DMS79 (cell line): ENCODE results near the gene PSTPIP1.
"Not testable (repeated sequence)": the region's sequence is repeated elsewhere in the genome, so short reads cannot be mapped to it uniquely, and the experiment has no call there.

ENCODE experiments used
- DNase-seq: peaks from one replicate; lab custom pipeline; 2025; lab: John Stamatoyannopoulos, UW

PSTPIP1 gene

DNA sequence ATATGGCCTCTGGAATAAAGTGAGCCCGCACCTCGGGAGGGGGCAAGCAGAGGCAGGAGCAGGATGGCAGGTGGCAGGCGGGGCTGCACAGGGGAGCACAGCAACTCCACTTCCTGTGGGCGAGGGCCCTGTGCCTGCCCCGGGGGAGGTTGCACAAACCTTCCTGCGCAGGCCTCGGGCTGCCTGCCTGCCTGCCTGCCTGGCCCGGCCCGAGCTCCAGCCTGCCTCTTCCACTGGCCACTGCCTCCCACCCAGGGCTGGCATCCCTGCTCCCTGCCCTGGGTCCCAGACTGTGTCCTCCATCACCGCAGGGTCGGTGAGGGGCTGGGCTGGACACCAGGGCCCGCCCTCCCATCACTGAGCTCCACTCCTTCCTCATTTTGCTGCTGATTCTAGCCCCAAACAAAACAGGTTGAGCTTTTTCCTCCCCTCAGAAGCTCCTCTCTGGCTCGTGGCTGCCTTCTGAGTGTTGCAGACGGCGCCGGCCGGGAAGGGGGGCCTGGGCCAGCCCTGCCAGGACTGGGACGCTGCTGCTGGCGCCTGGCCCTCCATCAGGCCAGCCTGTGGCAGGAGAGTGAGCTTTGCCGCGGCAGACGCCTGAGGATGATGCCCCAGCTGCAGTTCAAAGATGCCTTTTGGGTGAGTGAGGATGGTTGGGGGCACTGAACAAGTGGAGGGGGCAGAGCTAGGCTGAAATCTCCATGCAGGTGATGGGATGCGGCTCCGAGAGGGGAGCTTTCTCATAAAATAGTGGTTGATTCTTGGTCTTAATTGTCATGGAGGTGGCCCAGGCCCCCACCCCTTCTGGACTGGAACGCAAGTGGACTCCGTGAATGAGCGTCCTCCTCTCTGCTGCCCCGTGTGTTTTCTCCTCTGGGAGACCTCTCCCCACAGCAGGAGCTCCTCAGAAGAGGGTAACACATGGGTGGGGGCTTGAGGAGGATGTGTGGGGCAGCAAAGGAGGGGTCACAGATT is at the start of gene PSTPIP1:
TSS of gene PSTPIP1 (plus strand) at position 156 of the 975 bp plus-strand sequence. CDS start at position 604, 448 bp downstream.
- no peak for DNase-seq

DNA sequence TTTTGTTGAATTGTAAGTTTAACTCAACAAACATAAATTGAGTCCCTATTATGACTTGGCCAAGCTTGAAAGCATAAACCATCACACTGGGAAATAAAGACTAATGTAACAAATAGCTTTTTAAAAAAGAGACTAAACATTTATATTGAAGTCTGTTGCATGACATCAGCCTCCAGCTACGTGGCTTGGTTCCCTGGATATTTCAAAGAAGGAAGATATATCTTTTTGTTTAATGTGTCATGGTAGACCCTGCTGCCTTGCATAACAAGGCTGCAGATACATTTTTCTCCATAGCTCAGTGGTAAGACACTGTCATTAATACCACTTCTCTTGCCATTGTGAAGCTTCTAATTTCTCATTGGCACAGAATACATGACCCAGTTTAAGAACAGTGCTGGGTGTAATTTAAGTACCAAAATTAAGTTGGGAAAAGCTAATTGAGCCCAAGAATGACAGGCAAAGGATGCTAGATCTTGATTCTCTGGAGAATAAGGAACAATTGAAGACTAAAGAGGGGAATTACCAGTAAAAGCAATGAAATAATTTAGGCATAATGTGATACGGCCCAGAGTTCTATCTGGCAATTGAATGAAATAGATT is 49.3 kb upstream of the PSTPIP1 start:
- DNase-seq = no peak

DNA sequence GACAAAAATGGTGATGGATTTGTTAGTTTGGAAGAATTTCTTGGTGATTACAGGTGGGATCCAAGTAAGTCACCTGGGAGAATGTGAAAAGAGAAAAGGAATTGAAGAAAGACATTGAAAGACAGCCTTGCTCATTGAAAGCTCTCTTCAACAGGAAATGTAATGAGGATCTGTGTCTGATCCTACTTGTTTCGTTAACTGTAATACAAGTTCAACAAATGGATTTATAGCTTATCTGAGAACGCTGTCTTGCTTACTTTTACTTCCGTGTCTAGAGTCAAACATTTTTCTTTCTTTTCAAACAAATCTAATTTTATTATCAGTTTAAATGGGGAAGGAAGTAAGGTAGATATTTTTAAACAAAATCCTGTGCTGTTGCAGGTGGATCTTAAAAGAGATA is 47.5 kb upstream of the PSTPIP1 start:
- no peak for DNase-seq

DNA sequence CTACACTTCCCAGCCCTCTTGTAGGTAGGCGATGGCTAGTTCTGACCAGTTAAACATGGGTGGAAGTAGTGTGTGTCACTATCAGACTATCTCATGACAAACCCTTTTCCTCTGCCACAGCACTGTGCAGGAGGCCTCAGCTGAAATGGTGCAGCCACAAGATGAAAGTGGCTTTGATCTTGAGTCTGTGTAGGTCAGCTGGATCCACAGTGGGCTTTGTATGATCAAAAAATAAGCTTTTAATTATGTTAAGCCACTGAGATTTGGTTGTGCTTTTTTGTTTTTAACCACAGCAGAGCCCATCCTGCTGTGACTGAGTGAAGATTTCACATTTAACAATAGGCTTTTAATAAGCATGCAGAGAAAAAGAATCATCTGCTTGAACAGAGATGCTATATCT is 43.7 kb upstream of the PSTPIP1 start:
- no peak for DNase-seq

DNA sequence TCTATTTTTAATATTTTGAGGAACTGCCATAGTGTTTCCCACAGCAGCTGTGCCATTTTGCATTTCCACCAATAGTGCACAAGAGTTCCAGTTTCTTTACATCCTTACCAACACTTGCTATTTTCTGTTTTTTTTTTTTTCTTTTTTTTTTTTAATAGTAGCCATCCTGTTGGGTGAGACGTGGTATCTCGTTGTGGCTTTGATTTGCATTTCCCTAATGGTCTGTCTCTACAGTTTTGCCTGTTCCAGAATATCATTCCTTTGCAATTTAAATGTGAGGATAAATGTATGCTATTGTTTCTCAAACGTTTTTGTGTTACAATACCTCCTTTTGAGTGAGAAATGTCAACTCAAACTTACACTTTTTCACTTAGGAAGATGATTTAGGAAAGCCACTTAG is 41.0 kb upstream of the PSTPIP1 start:
- no peak for DNase-seq

DNA sequence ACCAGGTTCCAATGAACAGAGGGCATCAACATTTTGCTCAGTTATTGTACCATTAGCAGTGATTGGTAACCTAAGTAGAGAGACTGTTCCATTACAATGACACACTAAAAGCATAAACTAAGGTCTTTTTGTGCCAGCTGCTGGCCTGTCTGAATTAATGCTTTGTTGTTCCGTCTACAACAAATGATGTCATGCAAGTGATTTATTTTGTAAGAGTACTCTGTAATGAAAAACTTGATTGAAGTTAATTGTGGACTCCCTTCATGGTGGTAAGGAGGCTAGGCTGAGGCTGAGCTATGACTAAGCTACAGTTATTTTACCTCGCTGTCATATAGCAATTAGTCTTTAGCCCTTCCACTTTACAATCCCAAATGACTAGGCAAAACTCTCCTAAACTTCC is 40.2 kb upstream of the PSTPIP1 start:
- no peak for DNase-seq

DNA sequence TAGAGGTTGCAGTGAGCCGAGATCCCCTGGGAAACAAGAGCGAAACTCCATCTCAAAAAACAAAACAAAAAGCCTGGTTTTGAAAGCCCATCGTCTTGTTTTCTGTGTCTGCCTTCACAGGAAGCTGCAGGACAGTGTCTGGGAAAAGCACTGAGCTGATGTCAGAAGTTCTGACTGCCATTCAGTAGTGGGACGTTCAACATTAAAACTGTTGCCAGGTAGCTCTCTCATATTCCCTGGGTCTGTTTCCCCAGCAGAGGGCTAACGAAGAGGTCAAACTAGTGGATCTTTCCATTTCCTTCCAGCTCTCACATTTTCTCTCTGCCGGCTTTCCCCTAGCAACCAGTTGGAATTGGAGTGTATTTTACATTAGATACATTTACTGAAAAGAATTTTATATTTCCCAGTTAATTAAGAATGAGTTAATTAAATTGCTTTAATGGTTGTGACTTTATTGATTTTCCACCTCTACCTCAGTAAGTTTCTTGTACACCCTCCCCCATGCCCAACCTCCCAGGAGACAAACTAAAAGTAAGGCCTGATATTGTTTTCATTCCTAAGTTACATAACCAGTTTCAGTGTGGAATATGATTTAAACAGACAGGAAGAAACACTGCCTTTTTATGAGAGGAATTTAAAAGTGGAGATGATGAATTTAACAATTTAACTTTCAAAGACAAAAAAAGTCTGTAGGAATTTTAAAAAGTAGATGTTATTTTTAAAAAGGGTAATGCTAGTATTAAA is 33.5 kb upstream of the PSTPIP1 start:
- no peak for DNase-seq

DNA sequence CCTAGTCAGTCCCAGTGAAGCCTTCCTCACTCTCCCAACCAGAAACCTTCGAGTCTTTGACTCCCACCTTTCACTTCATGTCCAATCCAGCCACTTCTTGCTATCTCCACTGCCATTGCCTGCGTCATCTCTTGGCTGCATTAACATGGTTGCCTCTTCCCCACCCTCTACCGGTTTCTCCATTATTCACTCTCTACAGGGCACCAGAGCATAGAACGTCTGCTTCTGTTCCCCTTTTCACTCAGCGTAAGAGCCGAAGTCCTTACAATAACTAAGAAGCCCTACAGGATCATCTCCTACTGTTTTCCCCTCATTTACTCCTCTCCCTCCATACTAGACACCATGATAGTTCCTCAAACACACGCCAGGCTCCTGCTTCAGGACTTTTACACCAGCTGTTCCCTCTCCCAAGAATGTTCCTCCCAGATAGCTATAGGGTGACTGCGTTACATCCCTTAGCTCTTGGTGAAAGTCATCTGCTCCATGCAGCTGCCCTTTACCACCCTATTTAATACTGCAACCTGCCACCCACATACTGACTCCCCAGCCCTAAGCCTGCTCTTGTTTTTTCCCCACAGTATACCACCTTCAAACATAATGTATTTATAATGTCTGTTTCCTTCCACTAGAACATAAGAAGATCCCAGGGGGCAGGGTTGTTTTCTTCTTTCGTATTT is 32.5 kb upstream of the PSTPIP1 start:
- no peak for DNase-seq

DNA sequence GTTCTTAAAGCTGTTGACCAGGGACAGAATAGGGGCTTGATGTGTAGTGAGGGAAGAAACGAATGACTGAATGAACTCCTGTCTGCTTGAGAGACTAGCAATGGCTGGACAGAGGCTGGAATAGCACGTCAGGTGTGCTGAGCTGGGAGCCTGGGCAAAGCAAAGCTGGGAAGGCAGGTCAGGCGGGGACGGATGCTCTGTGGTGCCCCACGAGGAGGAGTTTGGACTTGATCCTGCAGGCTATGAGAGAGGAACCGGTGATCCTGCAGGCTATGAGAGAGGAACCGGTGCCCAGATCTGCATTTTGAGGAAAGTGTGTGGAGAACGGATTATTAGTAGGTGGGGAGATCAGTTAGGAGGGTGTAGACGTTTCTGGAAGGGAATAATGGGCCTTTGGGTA is 31.3 kb upstream of the PSTPIP1 start:
- no peak for DNase-seq

DNA sequence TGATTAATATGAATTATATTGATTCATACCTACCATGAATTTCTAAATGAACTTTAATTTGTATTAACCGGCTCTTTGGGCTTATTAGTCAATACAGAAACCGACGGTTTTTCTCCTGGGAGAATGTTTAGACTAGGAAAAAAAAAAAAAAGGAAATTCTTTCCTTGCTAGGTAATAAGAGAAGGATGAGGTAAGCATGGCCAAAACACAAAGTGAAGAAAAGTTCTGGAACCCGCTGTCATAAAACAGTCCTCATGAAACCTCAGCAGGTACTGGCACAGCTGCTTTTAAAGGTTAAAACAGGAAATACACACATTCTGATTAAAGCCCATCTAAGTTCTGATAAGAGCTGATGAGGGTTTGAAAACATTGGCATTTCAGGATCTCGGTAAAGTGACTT is 30.8 kb upstream of the PSTPIP1 start:
- DNase-seq = no peak

DNA sequence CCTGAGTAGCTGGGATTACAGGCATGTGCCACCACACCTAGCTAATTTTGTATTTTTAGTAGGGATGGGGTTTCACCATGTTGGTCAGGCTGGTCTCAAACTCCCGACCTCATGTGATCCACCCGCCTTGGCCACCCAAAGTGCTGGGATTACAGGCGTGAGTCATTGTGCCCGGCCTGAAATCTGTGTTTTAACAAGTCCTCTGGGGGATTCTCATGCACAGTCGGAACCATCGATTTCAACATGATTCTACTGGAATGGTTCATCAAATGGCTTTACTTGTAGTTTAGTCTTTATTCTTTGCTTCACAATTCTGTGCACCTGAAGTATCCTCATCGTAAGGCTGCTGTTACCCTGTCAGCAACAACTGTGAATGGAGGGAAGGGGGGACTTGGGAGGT is 28.9 kb upstream of the PSTPIP1 start:
- not testable (repeated sequence) for DNase-seq

DNA sequence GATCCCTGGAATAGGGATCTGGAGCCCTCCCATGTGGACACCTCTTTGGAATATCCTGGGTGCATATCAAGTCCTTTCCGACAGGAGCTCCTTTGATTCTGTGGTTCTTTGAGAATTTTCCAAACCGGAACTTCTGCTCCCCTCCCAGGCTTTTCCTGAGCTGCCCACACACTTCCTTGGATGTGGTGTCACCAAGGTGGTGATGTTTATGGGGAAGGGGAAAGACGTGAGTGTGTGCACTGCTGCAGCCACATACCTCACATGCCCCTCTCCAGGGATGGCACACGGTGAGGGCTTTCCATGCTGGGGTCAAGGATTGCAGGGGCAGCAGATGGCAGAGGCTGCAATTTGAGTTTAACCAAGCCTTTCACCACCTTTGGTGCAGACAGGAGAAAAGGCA is 27.9 kb upstream of the PSTPIP1 start:
- DNase-seq = no peak

DNA sequence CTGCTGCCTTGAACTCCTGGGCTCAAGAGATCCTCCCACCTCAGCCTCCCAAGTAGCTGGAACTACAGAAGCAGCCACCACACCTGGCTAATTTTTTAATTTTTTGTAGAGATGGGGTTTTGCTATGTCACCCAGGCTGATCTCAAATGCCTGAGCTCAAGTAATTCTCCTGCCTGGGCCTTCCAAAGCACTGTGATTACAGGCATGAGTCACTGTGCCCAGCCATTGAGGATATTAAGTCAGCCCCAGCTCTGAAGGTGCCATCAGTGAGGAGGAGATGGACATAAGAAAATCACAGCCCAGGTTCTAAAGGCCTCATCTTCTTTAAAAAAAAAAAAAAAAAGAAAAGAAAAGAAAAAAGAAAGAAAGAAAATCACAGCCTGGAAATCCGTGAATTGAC is 26.6 kb upstream of the PSTPIP1 start:
- DNase-seq = no peak

DNA sequence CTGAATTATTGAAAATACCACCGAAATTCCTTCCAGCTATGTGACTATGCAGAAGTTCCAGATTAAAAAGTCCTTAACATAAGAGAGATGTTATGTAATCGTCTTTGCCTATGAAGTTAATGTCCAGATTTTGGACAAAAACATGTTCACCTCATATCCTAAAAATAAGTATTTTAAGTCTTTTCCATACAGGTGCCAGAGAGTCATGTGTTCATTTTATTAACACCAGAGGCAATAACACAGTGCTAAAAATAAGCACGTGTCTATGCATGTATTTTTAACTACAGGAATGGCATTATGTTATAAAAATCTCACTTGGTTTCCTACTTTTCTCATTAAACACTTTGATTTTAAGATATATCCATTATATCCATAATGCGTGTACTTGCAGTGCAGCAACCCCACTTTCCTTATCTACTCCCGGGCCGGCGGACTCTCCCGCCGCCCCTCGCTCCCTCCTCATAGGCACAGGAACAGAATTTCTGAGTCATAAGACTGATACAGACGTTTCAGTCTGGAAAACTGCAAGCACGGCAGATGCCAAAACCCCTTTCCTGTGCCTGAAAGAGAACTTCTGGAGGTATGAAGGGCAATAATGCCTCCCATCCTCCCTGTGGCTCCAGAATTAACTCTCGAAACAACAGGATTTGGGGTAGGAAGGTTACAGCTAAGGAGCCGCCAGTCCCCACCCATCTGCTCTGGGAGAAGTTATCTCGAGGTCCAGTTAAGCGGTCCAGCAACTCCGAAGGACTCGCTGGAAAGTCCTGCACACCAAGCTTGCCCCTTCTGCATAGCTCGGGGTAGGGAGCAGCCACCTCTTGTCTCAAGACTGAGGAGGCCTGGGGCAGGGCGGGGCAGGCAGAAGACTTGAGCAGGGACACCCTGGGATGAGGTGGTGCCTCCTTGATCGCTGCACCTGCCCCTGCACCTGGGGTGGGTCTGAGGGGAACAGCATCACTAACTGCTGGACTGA is 22.3 kb upstream of the PSTPIP1 start:
- no peak for DNase-seq

DNA sequence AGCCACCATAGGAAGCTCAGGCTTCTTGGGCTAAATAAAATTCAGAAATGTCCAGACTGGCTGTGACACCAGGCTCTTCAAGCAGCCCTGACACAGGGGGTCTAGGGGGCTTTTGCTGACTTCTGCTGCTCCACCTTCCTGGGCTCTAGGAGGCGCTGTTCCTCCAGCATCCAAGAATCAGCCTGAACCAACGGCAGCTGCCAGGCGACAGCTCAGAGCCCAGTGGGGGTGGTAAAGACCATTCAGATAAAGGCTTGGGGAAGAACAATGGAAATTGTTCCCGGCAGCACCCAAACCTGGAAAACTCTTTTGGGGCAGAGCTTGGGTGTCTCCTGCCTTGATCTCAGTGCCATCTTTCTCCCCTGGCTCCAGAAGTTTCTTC is 21.6 kb upstream of the PSTPIP1 start:
- DNase-seq = no peak

DNA sequence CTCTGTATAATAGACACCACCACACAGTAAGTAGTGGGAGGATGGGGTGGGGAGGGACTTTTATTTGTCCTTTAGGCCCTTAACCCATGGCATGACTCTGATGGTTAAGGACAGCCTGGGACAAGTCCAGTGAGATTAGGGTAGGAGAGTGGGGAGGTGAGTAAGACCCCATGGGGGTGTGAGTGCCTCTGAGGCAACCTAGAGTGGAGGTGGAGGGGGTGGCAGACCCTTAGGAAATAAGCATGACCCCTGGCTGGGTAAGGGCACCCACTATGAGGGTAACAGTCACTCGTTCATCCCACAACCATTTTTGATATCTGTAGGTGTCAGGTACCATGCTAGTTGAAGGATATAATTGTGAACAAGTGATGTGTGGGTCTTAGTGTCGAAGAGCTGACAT is 21.0 kb upstream of the PSTPIP1 start:
- no peak for DNase-seq

DNA sequence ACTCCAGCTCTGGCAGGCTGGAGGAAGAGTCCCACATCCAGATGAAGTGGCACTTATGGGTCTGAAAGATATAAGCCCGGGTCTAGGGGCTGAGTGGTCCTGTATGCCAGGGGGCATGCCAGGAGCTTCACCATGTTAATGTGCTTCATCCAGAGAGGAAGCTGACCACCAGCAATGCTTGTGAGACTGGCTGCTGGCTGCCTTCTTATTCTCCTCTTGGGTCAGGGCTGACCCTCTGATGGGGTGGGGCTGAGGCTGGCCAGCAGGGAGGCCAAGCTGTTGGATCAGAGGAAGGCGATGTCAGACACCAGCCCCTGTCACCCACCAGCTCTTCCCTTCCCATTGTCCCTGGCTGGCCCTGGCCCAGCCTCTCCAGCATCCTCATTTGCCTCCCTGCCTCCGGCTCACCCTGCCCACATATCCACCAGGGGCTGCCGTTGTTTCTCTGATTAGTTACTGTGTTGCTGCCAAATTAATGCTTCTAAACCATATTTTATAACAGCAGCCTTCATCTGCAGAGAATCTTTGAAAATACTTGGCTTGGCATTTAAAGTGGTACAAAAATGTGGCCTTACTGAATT is 20.4 kb upstream of the PSTPIP1 start:
- DNase-seq = no peak

DNA sequence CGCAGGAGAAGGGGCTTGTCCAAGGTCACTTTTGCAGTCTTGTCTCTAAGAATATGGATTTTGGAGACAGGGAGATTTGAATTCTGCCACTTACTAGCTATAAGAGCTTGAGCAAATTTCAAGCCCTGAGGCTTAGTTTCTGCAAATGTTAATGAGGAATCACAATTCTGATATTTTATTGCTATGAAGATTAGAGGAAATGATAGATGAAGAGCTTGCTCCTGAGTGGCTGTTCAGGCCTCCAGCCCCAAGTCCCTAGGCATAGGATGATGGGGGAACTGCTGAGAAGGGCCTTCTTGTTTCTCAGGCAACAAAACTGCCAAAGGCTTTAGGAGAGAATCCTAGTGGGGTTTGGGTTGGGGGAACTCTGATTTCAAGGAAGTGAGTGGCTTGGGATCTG is 18.8 kb upstream of the PSTPIP1 start:
- no peak for DNase-seq

DNA sequence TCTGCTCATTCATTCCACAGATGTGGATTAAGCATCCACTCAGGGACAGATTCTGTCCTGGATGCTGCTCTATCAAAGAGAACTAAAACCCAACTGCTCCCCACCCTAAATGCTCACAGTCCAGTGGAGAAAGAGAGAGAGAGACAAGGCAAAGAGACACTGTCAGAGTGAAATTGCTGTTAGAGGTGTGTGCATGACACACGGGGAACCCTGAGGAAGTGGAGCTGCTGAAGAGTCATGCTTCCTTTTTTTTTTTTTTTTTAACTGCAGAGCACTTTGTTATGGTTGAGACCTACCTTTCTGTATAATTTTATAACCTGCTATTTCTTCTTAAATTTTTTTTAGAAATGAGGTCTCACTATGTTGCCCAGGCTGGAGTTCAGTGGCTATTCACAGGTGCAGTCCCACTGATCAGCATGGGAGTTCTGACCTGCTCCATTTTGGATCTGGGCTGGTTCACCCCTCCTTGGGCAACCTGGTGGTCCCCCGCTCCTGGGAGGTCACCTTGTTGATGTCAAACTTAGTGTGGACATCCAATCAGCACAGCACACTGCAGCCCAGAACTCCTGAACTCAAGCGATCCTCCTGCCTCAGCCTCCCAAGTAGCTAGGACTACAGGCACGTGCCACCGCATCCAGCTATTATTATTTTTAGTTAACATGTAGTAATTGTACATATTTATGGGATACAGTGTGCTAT is 18.2 kb upstream of the PSTPIP1 start:
- DNase-seq = no peak
